ENCODE data around the gene TEX44.
"Not testable (repeated sequence)": the region's sequence is repeated elsewhere in the genome, so short reads cannot be mapped to it uniquely, and the experiment has no call there.

The TEX44 gene

DNA sequence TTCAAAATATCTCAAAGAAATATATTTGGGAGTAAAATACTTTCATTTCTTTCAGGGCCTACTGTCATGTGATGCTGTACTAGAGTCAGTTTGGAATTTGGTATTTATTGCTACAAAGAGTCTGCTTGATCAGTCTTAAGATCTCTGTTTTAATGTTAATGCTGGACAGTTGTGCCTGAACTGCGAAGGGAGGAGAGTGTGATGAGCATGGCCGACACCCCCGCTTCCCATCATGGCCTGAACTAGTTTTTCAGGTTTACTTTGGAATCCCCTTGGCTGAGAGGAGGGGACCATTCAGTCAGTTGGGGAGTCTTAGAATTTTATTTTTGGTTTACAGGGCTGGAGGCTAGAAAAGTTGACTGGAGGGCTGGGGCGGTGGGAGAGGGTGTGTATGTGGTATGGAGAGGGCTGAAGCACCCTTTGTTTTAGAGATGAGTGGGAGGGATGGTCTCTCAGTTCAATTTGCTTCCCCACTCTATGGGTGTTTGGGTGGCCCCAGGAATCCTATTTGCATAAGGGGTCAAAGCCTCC lies 20.9 kb upstream of the TEX44 start:
- no peak for DNase-seq

DNA sequence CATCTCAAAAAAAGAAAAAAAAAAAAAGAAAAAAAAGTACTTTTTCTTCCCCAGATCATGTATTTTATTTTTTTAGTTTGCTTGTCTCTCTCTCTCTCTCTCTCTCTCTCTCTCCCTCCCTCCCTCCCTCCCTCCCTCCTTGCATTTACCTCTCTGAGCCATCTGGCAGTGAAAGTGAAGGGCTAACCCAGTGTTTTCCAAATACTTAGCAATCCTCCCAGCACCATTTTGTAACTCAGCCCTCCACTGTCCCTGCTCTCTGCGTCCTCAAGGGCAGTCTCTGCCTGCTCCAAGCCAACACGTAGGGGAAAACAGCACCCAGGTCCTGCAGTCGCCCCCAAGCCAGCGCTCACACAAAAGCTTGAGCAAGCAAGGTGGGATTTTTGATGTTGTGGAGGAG lies 19.6 kb upstream of the TEX44 start:
- DNase-seq: no peak

DNA sequence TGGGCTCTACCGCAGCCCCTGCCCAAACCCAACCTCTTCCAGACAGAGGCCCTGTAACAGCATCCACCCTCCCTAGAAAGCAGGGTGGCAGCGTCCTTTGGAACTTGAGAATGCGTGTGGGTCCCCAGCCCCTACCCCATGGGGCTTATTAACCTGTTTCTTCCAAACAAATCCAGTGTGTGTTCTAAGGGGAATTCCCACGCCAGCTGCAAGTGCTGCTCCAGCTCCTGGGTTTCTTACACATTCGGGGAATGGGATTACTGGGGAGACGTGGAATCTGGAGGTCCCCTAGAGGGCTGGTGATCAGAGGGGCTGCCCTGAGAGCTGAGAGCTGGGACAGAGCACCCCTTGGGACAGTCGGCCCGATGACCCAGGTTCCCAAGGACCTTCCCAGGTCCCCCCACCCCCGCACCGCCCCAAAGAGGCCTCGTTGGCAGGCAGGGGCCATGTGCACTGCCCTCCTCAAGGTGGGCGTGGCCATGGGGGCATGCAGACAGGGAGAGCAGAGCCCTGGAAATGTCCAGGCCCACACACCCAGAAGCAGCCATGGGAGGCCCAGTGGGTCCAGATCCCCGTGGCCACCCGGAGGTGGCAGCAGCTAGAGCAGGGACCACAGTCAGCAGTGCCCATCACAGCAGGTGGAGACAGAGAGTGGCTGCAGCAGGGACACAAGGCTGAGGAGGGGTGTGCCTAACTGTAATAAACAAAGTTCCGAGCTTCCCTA lies 18.8 kb upstream of the TEX44 start:
- DNase-seq: no peak

GRCh38 chr2:231575612-231576256 lies 16.9 kb upstream of the TEX44 start:
- DNase-seq: no peak

GRCh38 chr2:231576465-231576864 lies 16.2 kb upstream of the TEX44 start:
- DNase-seq: no peak

- not testable (repeated sequence) for DNase-seq
Observed at GRCh38 chr2:231578655-231579054, 14.0 kb upstream of the TEX44 start.

DNA sequence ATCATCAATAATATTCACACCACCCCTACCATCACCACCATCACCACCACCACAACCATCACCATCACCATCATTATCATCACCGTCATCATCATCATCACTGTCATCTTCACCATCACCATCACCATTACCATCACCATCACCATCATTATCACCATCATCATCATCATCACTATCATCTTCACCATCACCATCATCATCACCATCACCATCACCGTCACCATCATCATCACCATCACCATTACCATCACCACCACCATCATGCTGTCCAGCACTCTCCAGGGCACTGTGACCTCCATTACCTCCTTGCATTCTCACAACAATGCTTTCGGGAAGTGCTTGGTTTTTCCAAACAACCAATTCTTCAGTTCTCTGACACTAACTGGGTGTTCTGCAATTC lies 13.1 kb upstream of the TEX44 start:
- no peak for DNase-seq

DNA sequence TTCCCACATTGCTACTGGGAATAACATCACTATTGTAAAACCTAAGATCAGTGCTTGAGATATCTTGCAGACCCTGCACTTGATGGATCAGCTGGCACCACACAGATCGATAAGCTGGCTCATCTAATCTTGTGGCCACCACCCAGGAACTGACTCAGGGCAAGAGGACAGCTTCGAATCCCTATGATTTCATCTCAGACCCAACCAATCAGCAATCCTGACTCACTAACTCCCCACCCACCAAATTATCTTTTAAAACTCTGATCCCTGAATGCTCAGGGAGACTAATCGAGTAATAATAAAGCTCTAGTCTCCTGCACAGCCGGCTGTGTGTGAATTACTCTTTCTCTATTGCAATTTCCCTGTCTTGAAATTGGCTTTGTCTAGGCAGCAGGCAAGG lies 11.3 kb upstream of the TEX44 start:
- no peak for DNase-seq

GRCh38 chr2:231583982-231584381 lies 8.7 kb upstream of the TEX44 start:
- DNase-seq: no peak

GRCh38 chr2:231587744-231588143 lies 4.9 kb upstream of the TEX44 start:
- DNase-seq: not testable (repeated sequence)

- no peak for DNase-seq
Observed at GRCh38 chr2:231589656-231590055, 3.0 kb upstream of the TEX44 start.

DNA sequence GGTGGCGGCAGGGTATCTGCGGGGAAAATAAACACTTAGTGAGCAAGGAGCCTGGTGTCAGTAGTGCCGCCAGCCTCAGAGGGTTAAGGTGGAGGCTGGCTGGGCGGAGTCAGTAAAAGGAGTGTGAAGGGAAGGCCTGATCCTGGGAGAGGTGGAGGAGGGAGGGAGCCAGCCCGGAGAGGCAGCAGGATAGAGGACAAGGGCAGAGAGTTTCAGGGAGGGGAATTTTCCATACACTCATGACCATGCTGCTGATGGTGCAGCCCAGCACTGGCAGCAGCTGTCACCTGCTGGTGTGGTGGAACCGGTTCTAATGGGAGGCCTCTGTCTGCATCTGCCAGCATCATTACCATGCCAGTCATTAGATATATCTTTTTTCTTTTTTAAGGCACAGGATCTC lies 2.0 kb upstream of the TEX44 start:
- no peak for DNase-seq

GRCh38 chr2:231593666-231594065 lies 1.0 kb downstream of the TEX44 start:
- DNase-seq: no peak

- DNase-seq: no peak
Observed at GRCh38 chr2:231597014-231597611, 4.4 kb downstream of the TEX44 start.

GRCh38 chr2:231597627-231598026 lies 5.0 kb downstream of the TEX44 start:
- DNase-seq: no peak

DNA sequence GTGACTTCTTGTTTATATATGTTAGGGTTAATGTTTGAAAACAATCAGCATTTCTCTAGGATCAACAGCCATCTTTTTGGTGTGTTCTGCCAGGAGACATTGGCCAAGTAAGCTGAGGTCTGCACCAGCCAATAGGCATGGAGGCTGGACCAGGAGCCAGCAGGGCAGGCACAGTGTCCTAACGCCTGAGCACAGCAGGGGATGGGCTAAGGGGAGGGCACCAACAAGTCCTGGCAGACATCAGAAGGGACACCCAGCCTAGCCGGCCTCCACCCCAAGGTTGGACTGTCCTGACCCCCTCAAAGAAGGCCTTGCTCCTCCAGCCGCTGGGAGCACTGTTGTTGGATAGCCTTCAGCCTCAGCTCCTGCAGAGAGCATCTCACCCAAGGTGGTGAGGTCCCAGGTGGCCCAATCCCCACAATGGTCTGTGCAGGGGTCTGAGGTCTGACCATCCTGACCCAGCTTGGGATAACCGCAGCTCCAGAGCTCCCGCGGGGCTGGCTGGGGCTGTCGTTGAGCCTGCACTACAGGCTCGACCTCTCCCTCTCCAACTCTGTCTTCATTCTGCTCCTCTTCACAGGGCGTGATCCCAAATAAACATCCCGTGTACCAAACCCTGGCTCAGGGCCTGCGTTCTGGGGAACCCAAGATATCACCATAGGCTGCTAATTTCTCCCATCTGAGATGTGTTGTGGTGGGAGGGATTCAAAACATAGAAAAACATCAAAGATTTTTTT lies 8.1 kb downstream of the TEX44 start:
- DNase-seq: no peak

DNA sequence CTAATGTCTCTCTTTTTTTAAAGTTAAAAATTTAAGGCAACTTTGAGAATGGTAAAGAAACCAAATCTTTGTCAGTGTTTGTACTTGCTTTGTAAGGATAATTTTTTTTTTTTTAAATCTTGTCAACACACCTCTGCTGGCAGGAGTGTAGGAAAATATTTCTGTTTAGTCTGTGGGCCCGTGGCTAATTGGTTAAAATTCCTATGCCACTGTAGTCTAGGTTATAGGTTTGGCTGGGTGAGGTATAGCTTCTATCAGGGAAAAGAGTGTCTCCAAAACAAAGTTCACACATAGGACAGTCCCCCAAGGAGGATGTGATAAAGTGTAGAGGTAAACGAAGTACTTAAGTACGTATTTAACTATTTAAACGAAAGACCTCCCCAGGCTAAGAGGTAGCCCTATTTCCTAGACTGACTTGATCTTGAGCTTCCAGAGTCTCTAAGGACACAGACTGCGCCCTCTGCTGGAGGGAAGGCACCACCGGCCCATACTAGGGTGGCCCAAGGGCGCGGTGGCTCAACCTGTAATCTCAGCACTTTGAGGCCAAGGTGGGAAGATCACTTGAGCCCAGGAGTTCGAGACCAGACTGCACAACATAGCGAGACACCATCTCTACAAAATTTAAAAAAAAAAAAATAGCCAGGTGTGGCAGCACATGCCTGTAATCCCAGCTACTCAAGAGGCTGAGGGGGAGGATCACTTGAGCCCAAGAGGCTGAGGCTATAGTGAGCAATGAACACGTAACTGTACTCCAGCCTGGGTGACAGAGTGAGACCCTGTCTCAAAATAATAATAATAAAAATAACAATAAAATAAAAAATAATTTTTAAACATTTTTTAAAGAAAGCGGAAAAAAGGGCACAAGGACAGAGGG lies 8.9 kb downstream of the TEX44 start:
- DNase-seq: peak; percentile 47 to 76 (median 70)

- DNase-seq: no peak
Observed at GRCh38 chr2:231602859-231603467, 10.3 kb downstream of the TEX44 start.

DNA sequence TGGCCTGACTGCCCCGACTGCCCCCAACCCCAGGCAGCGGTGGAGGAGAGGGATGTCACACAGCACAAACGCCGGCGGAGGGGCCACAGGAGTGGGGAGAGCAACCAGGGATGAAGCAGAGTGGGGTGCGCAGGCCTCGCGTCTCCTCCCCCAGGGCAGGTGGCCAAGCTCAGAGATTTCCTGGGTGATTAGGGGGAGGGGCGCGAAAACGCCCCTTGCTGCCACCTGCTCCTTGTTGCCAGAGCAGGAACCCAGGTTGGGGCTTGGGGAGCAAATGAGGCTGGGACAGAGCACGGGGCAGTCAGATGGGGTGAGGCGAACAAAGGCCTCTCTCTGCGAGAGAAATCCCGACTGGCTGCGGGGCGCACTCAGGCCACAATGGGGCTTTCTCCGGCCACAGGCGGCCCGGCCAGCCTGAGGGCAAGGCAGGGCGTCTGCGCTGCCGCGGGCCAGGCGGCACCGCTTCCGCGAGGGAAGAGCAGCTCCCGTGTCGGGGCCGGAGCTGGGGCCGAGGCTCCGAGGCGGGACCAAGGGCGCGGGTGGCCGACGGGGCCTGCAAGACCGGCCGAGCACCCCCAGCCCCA lies 11.5 kb downstream of the TEX44 start:
- DNase-seq: no peak

DNA sequence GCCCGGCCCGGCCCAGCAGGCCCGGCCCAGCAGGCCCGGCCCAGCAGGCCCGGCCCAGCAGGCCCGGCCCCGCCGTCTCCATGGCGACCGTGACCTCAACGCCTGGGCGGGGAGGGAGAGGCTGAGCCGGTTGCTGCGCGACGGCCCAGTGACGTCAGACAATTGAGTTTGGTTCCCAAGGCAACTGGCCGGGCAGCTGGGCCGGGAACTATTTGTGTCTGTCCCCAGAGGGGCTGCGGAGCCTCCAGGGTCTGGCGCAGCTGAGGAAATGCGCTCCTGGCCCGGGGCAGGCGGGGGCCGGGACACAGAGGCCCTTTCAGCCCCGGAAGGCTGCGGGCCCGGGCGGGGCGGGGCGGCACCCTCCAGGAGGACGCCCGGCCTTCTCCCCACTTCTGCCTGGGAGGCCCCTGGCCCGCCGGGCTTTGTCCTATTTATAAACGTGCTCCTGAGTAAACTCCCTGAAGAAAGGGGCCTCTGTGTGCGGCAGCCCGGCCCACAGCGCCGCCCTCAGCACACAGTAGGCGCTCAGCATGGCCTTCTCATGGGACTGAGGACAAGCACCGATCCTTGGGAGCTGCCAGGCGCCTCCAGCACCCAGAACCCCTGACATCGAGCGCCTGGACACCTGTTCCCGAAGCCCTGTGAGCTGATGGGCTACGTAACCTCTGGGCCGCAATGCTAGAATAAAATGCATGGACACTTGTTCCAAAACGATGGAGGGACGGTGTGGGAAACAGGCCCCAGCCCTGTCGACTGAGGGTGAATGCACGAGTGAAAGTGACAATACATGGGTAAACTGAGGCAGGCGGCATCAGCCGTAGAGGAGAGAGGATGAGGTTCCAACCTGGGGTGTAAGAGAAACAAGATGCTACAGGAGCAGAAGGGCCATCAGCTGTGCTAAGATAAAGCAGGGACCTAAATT lies 12.3 kb downstream of the TEX44 start:
- DNase-seq: peak; percentile 89 to 97 (median 95)
